ENCODE measurements around the gene PRKAG2.

PRKAG2 gene

DNA sequence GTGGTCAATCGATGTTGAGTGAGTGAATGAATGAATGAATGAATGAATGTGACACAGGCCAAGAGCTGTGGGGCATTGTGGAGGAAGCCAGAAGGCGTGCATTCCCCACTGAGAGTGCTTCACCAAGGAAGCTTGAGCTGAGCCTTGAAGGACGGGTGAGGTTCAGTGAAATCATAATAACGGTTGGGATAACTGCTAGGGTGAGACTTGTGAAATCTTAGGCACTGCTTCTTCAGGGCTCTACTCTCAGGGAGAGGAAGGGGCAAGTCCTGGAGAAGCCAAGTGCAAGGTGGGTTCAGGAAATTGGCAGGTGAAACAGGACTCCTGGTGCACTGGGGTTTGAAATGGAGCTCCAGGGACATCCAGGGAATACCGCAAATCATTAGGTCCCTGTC is 23.7 kb upstream of the PRKAG2 start:
- DNase-seq (ENCODE audit: low read depth) = no peak

DNA sequence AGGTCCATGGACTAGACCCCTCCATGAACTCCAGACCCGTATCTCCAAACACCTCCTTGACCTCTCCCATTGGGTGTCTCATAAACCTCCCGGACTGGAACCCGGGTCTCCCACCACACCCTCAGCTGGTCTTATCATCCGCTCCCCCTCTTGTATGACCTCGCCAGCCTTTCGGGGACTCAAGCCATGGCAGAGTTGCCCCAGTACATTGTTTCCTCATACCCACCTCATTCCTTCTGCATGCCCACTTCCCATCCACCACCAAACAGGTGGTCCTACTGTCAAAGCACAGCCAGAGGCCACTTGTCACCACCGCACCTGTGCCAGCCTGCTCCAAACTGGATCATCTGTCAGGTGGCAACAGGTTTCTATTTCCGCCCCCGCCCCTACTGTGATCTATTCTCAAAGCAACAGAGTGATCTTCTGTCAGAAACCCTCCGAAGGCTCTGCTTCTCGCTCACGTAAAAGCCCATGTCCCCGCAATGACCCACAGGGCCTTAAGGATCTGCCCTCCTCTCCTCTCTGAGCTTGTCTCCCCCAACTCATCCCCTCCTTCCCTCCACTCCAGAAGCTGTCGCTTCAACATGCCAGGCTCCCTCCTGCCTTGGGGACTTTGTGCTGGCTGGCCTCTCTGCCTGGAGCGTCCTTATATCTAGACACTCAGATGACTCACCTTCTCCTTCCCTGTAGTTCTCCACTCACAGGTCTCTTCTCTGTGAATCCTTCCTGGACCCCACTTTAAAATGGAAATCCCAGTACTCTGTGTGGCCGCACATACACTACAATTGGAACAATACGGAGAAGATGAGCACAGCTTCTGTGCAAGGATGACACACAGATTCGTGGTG is 22.8 kb upstream of the PRKAG2 start:
- no peak for DNase-seq (ENCODE audit: low read depth)

DNA sequence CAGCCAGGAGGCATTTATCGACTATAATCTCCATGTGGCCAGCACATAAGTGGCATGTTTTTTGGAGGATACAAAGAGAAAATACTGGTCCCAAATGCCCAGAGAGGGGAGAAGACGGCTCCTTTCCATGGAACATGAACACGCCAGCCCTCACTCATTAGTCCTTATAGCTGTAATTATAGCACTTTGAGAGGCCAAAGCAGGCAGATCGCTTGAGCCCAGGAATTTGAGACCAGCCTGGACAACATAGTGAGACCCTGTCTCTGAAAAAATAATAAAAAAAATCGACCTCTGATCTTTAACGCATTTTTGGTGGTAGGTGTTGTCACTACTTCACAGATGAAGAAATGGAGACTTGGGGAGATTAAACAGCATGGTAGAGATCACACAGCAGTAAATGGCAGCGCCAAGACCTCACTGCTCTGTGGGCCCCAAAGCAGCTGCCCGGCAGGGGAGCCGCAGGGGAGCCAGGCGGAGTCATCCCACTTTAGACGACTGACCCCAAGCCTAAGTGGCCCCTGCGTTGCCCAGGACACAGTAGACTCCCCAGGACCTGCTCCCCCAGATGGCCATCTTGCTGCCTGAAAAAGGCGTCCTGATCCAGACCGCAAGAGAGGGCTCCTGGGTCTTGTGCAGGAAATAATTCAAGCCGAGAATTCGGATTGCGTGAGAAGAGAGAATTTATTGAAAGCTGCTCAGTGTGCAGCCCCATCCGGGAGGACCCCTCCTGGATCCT is 21.2 kb upstream of the PRKAG2 start:
- DNase-seq (ENCODE audit: low read depth) = no peak

DNA sequence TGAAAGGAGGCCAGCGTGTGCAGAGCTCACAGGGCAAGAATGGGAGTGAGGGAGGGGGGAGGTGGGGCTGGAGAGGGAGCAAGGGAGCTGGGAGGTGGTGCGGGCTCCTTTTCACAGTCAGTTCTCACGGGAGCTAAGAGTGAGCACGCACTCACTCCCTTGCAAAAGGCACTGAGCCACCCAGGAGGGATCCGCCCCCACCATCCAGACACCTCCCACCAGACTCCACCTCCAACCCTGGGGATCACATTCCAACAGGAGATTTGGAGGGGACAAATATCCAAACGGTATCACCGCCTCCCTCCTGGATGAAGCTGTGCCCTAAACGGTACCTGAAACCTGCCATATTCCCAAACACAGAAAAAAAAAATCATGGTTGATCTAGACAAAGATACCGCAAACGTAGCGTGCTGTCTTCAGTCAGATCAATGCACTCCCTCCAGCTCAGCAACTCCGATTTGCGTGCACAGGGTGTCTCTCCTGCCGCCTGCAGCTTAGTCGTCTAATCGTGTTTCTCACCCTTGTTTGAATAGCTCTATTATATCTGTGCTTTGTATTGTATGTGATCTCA is 20.3 kb upstream of the PRKAG2 start:
- no peak for DNase-seq (ENCODE audit: low read depth)

DNA sequence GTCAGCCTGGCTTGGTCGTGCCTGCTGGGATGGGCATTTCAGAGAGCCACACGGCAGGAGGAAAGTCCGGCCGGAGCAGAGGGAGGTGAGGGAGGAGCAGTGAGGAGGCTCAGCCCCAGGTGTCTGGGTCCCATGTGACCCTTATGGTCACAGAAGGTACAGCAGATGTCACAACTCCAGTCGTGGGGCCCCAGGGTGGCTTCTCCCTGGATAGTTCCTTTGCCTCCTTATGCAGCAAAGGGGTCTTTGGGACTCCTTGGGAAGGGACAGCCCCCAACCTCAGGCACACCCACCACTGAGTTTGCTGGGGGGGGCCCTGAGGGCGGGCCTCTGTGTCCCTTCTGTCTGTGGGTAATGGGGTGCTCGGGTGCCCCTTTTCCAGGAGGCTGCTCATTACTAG is 19.6 kb upstream of the PRKAG2 start:
- no peak for DNase-seq (ENCODE audit: low read depth)

DNA sequence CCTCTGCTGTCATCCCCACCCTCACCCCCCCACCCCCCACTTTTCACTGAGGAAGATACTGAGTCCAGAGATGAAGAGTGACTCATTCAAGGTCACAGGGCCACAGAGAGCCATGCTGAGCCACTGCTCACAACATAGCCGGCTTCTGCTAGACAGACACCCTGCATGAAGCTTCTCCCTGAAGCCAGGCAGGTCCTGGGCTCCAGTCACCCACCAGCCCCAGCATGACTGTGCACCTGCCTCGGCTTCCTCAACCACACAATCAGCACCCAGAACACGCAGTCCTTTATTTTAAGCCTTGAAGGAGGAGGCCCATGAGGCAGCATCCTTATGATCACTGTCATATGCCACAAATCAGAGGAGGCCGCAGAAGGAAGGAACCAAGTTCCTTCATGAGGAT is 19.2 kb upstream of the PRKAG2 start:
- no peak for DNase-seq (ENCODE audit: low read depth)

DNA sequence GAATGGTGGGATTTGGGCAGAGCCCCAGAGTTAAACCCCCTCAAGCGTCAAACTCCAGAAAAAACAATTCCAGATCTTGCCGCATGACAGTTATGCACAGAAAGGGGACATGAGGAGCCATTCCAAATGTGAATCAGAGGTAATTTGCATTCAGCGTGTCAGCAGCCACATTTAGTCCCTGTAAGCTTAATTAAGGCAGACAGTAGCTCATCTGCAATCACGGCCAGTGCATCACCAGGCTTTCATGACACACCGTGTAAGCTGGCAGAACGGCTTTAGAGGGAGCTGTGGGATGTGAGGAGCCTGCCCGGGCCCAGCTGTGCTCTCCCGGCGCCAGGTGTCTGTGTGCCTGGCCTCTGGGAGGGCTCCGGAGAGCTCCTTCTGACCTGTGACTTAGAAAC is 18.7 kb upstream of the PRKAG2 start:
- no peak for DNase-seq (ENCODE audit: low read depth)

DNA sequence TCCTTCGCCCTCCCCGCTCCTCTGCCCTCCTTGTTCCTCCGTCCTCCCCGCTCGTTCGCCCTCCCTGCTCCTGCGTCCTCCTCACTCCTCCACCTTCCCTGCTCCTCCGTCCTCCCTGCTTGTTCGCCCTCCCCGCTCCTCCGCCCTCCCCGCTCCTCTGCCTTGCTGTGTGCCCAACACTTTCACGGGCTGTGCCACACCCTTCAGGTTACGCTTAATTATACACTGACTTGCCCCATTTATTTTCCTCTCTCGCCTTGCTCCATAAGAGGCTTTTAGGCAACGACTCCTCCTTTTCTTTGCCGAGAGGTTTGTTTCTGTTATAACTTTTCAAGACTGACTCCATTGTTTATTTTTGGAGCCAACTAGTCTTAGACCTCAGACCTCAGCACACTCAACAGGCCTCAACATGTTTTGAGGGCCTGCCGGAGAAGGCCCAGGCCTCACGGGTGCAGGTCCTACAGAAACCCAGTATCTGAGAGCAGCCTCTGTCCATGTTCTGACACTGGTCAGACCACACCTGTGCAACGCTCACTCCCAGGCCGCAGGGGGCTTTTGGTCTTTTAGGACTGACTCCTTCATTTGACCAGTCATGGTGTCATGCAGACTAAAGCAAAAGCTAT is 18.2 kb upstream of the PRKAG2 start:
- DNase-seq (ENCODE audit: low read depth) = no peak

DNA sequence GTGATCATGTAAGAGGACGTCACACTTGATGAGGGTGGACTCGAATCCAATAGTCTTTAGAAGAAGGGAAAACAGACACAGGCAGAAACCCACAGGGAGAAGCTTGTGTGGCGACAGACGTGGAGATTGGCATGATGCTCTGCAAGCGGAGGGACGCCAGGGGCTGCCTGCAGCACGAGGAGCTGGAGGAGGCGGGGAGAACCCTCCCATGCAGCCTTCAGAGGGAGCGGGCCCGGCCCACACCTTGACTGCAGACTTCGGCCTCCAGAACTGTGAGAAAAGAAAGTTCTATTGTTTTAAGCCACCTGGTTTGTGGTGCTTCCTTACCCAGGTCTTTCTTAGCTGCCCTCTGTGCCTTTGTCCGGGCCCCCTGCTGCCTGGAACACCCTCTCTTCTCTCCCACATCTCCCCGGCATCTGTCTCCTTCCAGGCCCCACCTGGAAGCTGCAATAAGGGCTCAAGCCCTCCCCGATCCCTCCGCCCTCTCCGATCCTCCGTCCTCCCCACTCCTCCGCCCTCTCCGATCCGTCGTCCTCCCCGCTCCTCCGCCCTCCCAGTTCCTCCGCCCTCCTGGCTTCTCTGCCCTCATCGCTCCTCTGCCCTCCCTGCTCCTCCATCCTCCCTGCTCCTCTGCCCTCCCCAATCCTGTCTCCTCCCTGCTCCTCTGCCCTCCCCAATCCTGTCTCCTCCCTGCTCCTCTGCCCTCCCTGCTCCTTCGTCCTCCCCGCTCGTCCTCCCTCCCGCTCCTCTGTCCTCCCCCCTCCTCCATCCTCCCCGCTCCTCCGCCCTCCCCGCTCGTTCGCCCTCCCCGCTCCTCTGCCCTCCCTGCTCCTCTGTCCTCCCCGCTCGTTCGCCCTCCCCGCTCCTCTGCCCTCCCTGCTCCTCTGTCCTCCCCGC is 17.4 kb upstream of the PRKAG2 start:
- no peak for DNase-seq (ENCODE audit: low read depth)

DNA sequence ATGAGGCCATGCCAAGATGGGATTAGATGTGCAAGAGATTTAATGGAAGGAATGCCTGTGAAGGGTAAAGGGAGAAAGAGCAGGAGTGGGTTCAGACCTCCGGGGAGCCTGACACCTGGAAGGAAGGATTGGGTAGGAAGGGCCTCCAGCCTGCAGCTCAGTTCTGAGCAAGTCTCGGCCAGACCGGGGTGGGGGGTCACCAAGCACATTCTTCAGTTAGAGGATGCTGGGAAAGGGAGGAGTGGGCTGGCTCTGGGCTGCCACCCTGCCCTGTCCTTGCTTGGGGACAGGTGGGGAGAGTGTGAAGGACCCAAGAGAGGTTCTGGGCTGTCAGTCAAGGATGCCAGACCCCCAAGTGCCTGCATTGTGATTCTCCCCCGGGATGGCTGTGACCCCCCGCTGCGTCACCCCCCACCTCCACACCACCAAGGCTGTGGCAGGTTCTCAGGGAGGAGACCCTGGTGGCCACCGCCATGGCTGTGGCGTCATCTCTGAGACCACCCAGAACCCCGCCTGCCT is 16.5 kb upstream of the PRKAG2 start:
- no peak for DNase-seq (ENCODE audit: low read depth)

DNA sequence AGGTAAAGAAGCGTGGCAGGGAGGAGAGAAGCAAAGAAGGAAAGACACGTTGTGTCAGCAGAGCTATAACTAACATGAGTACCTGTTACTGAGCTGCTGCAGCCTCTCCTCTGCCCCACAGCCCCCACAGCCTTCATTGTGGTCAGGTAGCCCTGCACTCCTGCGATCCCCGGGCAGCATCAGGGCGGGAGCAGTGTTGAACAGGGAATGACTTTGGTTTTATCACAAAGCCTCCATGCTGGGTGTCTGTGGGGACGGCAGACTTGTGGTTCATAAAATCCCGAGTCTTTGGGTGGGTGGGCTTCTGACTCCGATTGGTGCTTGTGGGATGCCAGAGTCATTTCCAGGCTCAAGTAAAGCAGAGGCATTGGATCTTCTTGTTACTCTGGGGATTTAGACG is 14.8 kb upstream of the PRKAG2 start:
- DNase-seq (ENCODE audit: low read depth) = no peak

DNA sequence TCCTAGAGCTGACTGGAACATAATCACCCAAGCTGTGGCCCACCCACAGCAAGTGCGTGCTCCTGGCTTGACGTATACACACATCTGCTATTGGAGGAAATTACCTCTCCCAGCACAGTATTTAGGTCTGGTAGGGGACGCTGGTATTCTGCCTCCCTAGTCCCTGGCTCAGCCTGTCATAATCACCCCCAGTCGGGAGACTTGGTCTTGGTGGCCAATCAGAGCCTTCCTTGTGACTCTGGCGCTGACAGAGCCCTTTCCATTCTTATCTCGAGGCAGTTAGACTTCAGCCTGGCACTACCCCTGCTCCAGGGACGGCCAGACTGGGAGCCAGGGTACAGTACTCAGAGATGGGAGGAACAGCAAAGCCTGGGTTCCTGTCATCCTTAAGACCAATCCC is 14.3 kb upstream of the PRKAG2 start:
- DNase-seq (ENCODE audit: low read depth) = no peak

DNA sequence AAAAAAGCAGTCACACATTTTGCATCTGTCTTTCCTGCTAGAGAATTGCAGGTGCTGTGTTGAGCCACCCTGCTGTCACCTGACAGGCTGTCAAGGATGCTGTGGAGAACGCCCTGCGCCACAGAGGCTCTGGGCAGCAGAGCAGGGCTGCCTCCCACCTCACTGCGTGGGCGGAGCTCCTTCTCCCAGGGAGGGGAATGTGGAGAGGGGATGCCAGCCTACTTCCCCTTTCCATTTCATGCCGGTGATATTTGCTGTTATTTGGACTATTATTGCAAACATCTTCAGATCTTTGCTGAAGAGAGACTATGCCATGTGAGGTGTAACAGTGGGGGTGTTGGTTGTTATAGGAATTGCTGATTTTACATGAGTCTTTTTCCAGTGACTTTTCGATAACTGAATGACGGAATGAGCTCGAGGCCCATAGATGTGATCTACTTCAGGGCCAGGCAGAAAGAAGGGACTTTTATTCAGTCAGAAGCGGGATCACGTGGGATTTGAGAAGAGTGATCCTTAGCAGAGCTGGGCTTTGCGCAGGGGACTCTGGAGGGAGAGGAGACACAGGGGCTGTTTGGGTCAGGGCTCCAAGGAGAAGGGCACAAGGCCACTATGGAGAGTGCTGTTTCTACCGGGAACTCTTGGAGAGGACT is 13.6 kb upstream of the PRKAG2 start:
- no peak for DNase-seq (ENCODE audit: low read depth)

DNA sequence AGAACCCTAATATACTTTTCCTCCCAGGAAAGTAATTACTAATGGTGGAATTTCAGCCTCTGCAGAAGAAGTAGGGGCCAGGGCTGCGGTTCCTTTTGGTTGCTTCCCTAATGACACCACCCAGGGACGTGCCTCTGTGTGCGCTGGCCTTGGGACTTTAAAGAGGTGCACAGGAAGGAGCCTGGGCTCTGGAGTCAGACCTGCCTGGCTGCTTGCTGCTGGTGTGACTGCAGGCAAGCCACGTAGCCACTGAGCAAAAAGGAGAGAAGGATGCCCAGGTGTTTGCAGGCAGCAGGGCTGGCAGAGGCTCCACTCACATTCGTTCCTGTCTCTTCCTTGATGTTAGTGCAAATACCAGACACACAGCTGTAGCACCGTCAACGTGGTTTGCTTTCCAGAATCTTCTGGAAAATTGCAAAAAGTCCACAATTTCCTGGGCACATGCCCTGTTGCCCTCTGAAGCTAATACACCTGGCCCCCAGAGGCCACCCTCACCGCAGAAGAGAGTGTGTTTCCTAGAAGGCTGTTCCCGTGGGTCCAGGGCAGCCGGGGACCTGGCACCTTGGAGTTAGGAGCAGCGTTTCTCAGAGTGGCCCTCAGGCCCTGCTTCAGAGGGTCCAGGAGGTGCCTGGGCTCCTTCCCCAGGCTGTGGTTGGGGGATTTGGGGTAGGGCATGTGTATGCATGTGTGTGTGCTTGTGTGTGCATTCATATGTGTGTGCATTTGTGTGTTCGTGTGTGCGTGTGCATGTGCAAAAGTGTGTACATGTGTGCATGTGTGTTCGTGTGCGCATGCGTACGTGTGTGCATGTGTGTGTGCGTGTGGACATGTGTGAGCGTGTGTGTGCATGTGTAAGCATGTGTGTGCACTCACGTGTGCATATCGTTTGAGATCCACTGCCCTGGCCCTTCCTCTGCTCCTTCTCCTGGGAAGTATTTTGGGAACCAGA is 12.8 kb upstream of the PRKAG2 start:
- DNase-seq (ENCODE audit: low read depth) = no peak

DNA sequence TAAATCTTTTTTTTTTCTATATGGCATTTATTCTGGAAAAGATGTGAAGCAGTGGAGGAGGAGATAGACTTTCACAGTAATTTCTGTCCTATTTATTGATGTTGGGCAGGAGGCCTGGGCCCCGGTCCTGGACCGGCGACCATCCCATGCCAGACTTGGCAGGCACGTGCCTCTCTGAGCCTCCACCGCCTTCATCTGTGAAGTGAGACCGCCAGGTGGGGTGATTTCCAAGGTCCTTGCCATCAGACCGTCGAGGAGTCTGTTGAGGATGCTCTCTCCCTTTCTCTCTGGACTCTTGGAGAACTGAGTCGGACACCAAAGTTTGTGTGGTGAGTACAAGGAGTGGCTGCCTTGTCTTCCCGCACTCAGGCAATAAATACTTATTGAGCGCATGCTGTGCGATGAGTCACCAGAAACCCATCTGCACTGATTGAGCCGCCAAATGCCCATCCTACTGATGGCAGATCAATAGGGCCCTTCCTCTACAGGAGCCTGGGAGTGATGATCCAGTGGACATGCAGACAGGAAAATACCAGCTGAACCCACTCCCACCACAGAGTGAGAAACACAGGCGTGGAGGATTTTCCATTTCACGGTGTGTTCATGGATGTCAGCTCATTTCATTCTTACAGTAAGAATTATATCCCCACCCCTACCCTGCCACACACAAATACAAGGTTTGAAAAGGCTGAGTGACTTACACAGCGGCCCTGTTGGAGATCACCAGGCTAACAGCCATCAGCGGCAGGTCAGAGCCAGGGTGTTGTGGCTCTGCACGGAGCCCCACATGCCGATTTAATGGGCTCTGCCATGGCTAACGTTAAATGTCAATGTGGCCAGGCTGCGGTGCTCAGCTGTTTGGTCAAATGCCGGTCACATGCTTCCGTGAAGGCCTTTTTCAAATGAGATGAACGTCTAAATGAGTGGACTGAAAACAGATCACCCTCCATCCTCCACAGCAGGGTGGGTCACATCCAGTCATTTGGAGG is 11.5 kb upstream of the PRKAG2 start:
- no peak for DNase-seq (ENCODE audit: low read depth)

DNA sequence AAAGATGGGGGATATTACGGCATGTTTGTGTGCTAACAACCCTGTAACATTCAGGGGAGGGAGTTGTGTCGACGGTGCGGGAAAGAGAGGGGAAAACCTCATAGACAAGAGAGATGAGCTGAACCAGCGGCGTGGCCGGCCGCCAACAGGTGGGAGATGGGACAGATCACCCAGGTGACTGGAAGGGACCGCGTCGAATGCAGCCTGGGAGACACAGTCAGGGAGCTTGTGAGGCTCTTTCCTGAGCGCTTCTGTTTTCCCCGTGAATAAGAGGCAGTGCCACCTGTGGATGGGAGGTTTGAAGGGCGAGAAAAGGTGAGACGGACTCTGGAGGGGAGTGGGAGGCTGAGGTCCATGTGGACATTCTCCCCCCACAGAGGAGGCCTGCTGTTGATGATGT is 9.9 kb upstream of the PRKAG2 start:
- DNase-seq (ENCODE audit: low read depth) = no peak

DNA sequence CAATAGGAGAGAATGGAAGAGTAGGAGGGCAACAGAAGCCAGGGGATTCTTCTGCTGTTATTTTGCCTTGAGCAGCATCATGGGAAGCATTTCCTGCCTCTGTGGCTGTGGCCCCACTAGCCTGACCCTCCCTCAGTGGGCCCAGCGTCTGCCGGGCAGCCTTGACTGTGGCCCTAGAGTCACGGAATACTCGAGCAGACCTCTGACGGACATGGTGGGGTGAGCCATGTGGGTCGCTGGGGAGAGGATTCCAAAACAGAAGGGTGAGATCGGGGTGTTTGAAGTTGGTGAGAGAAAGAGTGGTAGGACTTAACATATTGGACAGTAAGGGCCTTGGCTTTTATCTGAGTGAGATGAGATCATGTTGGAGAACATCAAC is 8.3 kb upstream of the PRKAG2 start:
- DNase-seq (ENCODE audit: low read depth) = no peak

DNA sequence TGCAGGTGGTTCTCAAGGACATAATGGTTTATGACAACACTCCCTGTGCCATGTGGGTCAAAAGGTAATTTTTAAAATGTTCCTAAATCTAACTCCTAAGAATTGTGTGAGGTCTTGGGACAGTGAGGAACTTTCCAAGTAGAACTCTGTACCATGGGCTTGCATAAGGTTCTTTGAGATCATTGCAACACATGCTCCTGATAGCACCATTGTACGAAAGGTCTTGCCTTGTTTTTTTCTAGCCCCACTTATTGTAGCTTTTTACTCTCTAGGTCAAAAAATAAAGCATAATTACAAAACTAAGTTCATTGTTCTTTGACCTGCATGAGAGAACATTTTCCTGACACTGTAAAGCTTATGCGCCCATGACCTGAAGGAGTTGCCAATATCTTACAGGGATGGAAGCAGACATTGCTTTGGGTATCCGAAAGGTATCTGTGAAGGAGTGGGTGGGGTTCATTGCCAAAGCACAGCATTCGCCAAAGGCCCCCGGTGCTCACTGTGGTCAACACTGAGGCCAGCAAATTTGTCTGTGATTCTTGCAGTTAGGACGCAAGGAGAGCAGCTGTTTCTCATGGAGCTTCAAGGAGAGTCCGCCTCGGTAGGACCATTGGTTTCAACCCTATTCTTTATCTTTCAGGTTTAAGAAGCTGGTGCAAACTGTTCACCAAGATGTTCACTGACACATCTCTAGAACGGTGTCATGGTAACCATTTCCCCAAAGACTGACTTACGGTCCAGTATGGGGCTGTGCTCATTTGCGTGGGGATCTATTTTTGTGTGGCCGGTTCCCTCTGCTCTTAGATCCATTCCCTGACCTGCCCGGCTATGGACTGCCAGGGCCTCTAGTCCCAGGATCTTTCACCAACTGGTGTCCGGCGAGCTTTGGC is 7.6 kb upstream of the PRKAG2 start:
- no peak for DNase-seq (ENCODE audit: low read depth)
